ENCODE measurements around the gene TWIST2. TPM values are rescaled to one million over a fixed set of nuclear protein-coding genes. Genes with fewer than 3 reads are reported as not detected.

Gene TWIST2
- total RNA-seq, 2 donors from 2014 or later, result 6.2 to 26.1 TPM

DNA sequence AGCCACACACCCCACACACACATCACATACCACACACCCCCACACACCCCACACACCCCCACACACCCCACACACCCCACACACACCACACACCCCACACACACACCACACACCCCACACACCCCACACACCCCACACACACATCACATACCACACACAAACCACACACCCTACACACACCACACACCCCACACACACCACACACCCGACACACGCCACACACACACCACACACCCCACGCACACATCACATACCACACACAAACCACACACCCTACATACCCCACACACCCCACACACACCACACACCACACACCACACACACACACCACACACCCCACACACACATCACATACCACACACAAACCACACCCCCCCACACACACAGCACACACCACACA lies 22.4 kb downstream of the TWIST2 start:
- no peak for DNase-seq (ENCODE audit: low spot score)
- no peak overlapping the region for H3K4me3 ChIP-seq
- H3K9me3 ChIP-seq, result no peaks in the 10 kb centered on the region
- H3K27me3 ChIP-seq, result no peaks in the 10 kb centered on the region
- TF ChIP-seq, protein P1, sequence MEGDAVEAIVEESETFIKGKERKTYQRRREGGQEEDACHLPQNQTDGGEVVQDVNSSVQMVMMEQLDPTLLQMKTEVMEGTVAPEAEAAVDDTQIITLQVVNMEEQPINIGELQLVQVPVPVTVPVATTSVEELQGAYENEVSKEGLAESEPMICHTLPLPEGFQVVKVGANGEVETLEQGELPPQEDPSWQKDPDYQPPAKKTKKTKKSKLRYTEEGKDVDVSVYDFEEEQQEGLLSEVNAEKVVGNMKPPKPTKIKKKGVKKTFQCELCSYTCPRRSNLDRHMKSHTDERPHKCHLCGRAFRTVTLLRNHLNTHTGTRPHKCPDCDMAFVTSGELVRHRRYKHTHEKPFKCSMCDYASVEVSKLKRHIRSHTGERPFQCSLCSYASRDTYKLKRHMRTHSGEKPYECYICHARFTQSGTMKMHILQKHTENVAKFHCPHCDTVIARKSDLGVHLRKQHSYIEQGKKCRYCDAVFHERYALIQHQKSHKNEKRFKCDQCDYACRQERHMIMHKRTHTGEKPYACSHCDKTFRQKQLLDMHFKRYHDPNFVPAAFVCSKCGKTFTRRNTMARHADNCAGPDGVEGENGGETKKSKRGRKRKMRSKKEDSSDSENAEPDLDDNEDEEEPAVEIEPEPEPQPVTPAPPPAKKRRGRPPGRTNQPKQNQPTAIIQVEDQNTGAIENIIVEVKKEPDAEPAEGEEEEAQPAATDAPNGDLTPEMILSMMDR (IDR thresholded peaks at IDR 0.05), result no peak
- H3K36me3 ChIP-seq, result no peaks in the 10 kb centered on the region
- H3K4me1 ChIP-seq, result peaks cover 0 to 15% of the 10 kb centered on the region in 2 donors
- no peak overlapping the region for H3K27ac ChIP-seq

DNA sequence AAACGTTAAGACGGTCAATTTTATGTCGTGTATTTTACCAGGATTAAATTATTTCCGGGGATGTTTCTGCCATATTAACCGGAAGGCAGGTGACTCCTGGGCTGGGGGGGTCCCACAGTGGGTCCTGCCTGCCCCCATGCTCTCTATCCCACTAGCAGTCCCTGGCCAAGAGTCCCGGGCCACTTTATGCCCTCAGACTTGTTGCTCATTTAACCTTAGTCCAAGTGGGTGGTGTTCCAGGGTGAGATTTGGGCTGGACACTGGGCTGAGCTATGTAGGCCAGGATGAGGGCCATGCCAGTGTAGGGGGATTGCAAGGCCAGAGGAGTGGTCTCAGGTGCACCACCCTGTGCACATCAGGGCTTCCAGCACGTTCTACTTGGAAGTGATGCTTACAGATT lies 24.1 kb downstream of the TWIST2 start:
- Histone ChIP-seq H3K9me3 (no peaks in the 10 kb centered on the region), H3K27ac (no peak overlapping the region), H3K27me3 (no peaks in the 10 kb centered on the region), H3K36me3 (no peaks in the 10 kb centered on the region), H3K4me1 (peaks cover 0 to 14% of the 10 kb centered on the region in 2 donors), H3K4me3 (no peak overlapping the region)
- TF ChIP-seq, protein P1 (IDR thresholded peaks at IDR 0.05), result no peak
- peak; percentile 36 for DNase-seq (ENCODE audit: low spot score)

DNA sequence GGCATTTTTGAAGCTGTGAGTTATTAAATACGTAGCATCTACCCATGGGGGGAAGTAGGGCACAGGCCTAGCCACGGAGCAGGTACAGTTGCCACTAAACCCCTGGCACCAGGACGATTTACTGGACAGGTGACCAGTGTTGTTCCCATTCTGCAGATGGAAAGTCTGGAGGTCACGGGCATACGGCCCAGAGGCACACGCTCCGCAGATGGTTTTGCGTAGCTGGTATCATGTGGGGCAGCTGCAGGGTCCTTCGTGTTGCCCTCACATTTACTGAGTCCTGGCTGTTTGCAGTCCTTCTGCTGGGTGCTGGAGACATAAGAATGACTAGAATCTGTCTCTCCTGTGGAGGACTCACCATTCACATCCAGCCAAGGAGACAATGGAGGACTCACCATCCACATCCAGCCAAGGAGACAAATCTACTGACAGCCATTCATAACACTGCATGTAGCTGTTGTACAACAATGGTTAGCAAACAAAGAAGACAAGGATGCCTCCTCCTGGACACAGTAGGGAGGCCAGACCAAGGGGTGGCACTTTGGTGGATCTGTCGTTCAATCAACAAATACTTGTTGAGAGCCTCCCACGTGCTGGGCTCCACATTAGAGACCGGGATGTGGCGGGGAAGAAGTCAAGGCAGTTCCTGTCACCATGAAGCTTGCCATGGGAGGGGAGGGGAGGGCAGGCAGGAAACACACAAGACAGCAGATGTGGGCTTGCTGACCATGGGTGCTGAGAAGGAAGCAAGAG lies 24.9 kb downstream of the TWIST2 start:
- no peaks in the 10 kb centered on the region for H3K9me3 ChIP-seq
- no peak overlapping the region for H3K27ac ChIP-seq
- no peaks in the 10 kb centered on the region for H3K36me3 ChIP-seq
- TF ChIP-seq, protein P1 (IDR thresholded peaks at IDR 0.05), result no peak
- no peaks in the 10 kb centered on the region for H3K27me3 ChIP-seq
- H3K4me1 ChIP-seq, result peaks cover 0 to 9% of the 10 kb centered on the region in 2 donors
- H3K4me3 ChIP-seq, result no peak overlapping the region
- DNase-seq (ENCODE audit: low spot score), result peak; percentile 43

DNA sequence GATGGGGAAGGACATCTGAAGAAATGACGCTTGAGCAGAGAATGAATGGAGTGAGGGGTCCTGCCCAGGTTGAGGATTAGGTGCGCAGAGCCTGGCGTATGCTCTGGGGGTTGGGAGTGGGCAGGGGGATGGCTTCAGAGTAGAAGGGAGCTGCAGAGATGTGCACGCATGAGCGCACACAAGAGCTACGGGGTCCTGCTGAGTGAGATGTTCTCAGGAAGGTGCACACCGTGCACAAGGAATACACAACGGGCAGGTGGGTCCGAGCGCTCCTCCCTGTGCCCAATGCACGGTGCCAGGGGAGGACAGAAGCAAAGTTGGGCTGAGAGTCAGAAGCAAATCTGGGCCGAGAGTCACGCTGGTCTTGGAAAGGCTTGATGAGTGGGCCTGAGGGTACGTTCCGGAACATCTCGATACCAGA lies 25.5 kb downstream of the TWIST2 start:
- H3K27me3 ChIP-seq, result no peaks in the 10 kb centered on the region
- TF ChIP-seq, protein P1 (IDR thresholded peaks at IDR 0.05), result no peak
- H3K36me3 ChIP-seq, result no peaks in the 10 kb centered on the region
- H3K4me3 ChIP-seq, result no peak overlapping the region
- peak; percentile 50 for DNase-seq (ENCODE audit: low spot score)
- H3K27ac ChIP-seq, result no peak overlapping the region
- H3K9me3 ChIP-seq, result no peaks in the 10 kb centered on the region
- peaks cover 0 to 5% of the 10 kb centered on the region in 2 donors for H3K4me1 ChIP-seq

DNA sequence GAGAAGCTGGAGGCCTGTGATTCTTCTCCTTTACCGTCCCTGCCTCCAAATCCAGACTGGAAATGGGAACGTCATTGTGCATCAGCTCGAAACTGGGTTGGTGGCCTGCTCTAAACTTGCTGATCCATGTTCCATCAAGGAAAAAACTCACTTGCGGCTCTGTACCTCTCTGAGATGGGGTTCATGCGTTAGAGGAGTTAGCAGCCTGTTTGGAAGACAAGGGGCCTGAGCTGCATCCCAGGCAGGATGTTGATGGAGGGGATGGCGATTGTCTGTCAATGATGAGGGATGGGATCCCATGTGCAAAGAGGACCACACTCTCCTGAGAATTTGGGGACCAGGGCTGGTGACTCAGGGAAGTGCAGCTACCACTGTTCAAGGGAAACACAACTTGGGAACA lies 26.0 kb downstream of the TWIST2 start:
- DNase-seq (ENCODE audit: low spot score), result peak; percentile 36
- Histone ChIP-seq H3K4me1 (peaks cover 0 to under 1% of the 10 kb centered on the region in 2 donors), H3K4me3 (no peak overlapping the region), H3K9me3 (no peaks in the 10 kb centered on the region), H3K36me3 (no peaks in the 10 kb centered on the region), H3K27ac (no peak overlapping the region), H3K27me3 (no peaks in the 10 kb centered on the region)
- TF ChIP-seq, protein P1 (IDR thresholded peaks at IDR 0.05), result no peak

Measured in right atrium auricular region (tissue), 2 donors.